ENCODE results near the gene IKBKG. TPM values are rescaled to one million over a fixed set of nuclear protein-coding genes. Genes with fewer than 3 reads are reported as not detected.

The IKBKG gene
- total RNA-seq, 1 experiment from 2014 or later: 29.3 TPM

DNA sequence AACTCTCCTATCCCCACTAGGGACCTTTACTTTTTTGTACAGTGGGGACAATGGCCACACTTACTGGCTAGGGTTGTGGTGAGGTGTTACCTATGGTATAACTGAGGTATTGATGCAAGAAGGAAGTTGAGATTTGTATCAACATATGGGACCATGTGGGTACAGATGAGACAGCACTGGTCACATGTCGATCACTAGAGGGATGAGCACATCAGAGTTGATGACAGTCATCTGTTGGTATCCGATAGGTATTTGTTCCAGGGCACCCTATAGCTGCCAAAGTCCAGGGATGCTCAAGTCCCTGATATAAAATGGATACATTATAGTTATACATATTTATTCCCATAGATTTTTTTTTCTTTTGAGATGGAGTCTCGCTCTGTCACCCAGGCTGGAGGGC lies 44.4 kb upstream of the IKBKG start:
- H3K9me3 ChIP-seq: no peaks in the 10 kb centered on the region
- H3K27me3 ChIP-seq (replicated peaks; ENCODE audit: control insufficient read depth, insufficient read depth, low read length): no peaks in the 10 kb centered on the region
- Mint-ChIP-seq H3K27me3 (ENCODE audit: insufficient read depth, unreplicated experiment) (no peaks in the 10 kb centered on the region), H3K9me3 (ENCODE audit: unreplicated experiment) (no peaks in the 10 kb centered on the region), H3K36me3 (ENCODE audit: insufficient read depth, unreplicated experiment) (no peaks in the 10 kb centered on the region), H3K27ac (ENCODE audit: unreplicated experiment) (no peak overlapping the region), H3K4me1 (ENCODE audit: low read depth, unreplicated experiment) (no peaks in the 10 kb centered on the region), H3K4me3 (ENCODE audit: unreplicated experiment) (no peak overlapping the region)
- no peak for DNase-seq
- POLR2A ChIA-PET: no interaction called here
- BruUV-seq (replicated peaks): no TSS peak
- H3K4me1 ChIP-seq: no peaks in the 10 kb centered on the region
- CTCF ChIA-PET: no interaction called here
- TF ChIP-seq CTCF (IDR thresholded peaks at IDR 0.05; ENCODE audit: insufficient read depth in 1 of 2, low read depth in 1 of 2, low read length in 1 of 2, severe bottlenecking in 1 of 2, unreplicated experiment in 1 of 2): no peak
- H3K36me3 ChIP-seq (ENCODE audit: control insufficient read depth, insufficient read depth, low read length): no peaks in the 10 kb centered on the region
- H3K4me3 ChIP-seq (ENCODE audit: low read depth, low read length): no peak overlapping the region
- intact Hi-C loops (cut with micrococcal nuclease; ENCODE audit: unreplicated experiment): no loop called here

- Histone ChIP-seq H3K4me3 (ENCODE audit: low read depth, low read length) (no peak overlapping the region), H3K27me3 (replicated peaks; ENCODE audit: control insufficient read depth, insufficient read depth, low read length) (no peaks in the 10 kb centered on the region), H3K4me1 (no peaks in the 10 kb centered on the region), H3K9me3 (no peaks in the 10 kb centered on the region), H3K36me3 (ENCODE audit: control insufficient read depth, insufficient read depth, low read length) (no peaks in the 10 kb centered on the region)
- no TSS peak for BruUV-seq (replicated peaks)
- intact Hi-C loops (cut with micrococcal nuclease; ENCODE audit: unreplicated experiment): no loop called here
- POLR2A ChIA-PET: no interaction called here
- Mint-ChIP-seq H3K36me3 (ENCODE audit: insufficient read depth, unreplicated experiment) (no peaks in the 10 kb centered on the region), H3K27ac (ENCODE audit: unreplicated experiment) (no peak overlapping the region), H3K4me1 (ENCODE audit: low read depth, unreplicated experiment) (no peaks in the 10 kb centered on the region), H3K4me3 (ENCODE audit: unreplicated experiment) (no peak overlapping the region), H3K9me3 (ENCODE audit: unreplicated experiment) (no peaks in the 10 kb centered on the region), H3K27me3 (ENCODE audit: insufficient read depth, unreplicated experiment) (no peaks in the 10 kb centered on the region)
- DNase-seq: no peak
- CTCF ChIA-PET: no interaction called here
- TF ChIP-seq CTCF (IDR thresholded peaks at IDR 0.05; ENCODE audit: insufficient read depth in 1 of 2, low read depth in 1 of 2, low read length in 1 of 2, severe bottlenecking in 1 of 2, unreplicated experiment in 1 of 2): no peak
These were observed 41.7 kb upstream of the IKBKG start for GRCh38 chrX:154505734-154506133.

DNA sequence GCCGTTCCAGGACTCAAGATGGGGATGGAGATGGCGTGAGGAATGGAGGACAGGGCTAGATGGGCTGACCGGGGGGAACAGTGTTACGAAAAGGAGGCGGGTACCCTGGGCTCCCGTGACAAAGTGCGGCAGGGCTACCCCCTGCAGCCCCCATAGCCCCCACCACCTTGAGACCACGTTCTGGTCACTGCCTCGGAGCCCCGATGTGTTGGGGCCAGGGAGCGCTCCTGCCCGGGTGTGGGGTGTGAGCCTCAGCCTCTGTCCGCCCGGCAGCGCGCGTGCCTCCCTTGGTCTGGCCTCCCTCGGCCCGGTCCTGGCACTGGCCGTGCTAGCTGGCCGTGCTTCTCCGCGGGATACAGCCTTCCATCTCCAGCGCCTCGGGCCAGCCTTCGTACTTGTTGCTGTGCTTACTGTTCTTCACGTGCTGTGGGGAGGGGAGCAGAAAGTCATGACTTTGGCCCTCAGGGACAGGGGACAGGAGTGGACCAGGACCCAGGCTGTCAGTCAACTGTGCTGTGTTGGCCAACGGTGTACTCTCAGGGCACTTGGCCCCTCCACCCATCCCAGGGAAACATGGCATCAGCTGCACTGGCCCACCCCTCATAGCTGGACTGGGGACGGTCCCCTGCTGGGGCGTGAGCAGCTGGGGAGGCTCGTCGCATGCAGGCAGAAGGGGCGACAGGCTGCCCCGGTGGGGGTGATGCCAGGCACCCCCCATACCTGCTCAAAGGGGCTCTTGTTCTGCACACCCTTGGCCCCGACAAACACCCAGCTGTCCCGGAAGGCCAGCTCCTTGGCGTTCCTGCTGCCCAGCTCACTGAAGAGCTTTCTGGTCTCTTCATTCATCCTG lies 40.7 kb upstream of the IKBKG start:
- Mint-ChIP-seq H3K9me3 (ENCODE audit: unreplicated experiment) (no peaks in the 10 kb centered on the region), H3K4me3 (ENCODE audit: unreplicated experiment) (no peak overlapping the region), H3K4me1 (ENCODE audit: low read depth, unreplicated experiment) (no peaks in the 10 kb centered on the region), H3K36me3 (ENCODE audit: insufficient read depth, unreplicated experiment) (no peaks in the 10 kb centered on the region), H3K27ac (ENCODE audit: unreplicated experiment) (no peak overlapping the region), H3K27me3 (ENCODE audit: insufficient read depth, unreplicated experiment) (no peaks in the 10 kb centered on the region)
- ChIA-PET POLR2A (interaction anchor here (0.7 kb wide), 1 partner anchor 16 kb away, joined by 3 read pairs; the partner anchor contains the start of gene SLC10A3), CTCF (no interaction called here)
- DNase-seq: no peak
- no peak for TF ChIP-seq CTCF (IDR thresholded peaks at IDR 0.05; ENCODE audit: insufficient read depth in 1 of 2, low read depth in 1 of 2, low read length in 1 of 2, severe bottlenecking in 1 of 2, unreplicated experiment in 1 of 2)
- Histone ChIP-seq H3K36me3 (ENCODE audit: control insufficient read depth, insufficient read depth, low read length) (no peaks in the 10 kb centered on the region), H3K27me3 (replicated peaks; ENCODE audit: control insufficient read depth, insufficient read depth, low read length) (no peaks in the 10 kb centered on the region), H3K4me1 (no peaks in the 10 kb centered on the region), H3K9me3 (no peaks in the 10 kb centered on the region), H3K4me3 (ENCODE audit: low read depth, low read length) (no peak overlapping the region)
- intact Hi-C loops (cut with micrococcal nuclease; ENCODE audit: unreplicated experiment): no loop called here
- TSS peak; percentile 23 for BruUV-seq (replicated peaks)

Data from Caco-2 (cell line).